K562 (cell line): ENCODE measurements around the gene EDDM3A. TPM values are rescaled to one million over a fixed set of nuclear protein-coding genes. Genes with fewer than 3 reads are reported as not detected.

Experiments
- ATAC-seq: fragments of 200-7000 bp; cut with Tn5 transposase; 3 replicates; pipeline ENCODE4 v1.9.1; 2020; ENCODE audit warnings: moderate library complexity
- BruUV-seq: library from RNA; stranded (reverse); fragments of 400-500 nt; replicated peaks from 2 replicates; lab custom pipeline; 2021; lab: Mats Ljungman, UMichigan
- CTCF ChIA-PET: fragments of 300-600 bp; formaldehyde crosslinking; extraction: SDS; loops from one replicate; lab custom pipeline; 2021; ENCODE audit warnings: low intra/inter-chr PET ratio; lab: Yijun Ruan, JAX
- POLR2A ChIA-PET: fragments of 300-600, 350-650 bp; sonication (Branson Sonifier 250); formaldehyde crosslinking; extraction: SDS; loops from one replicate; lab custom pipeline; 2021; ENCODE audit warnings: antibody characterized with exemption, inconsistent platforms; lab: Yijun Ruan, JAX
- DNase-seq, 4 experiments: peaks; one replicate each; pipeline versions ENCODE4 v3.0.0 to v3.0.0-alpha.2; 2011 to 2018; ENCODE audit warnings: low spot score in 3 of 4, mixed read lengths in 3 of 4; ENCODE audit errors: extremely low read depth in 1 of 4
- FAIRE-seq: peaks from 2 replicates; lab custom pipeline; 2011; peaks lifted over from hg19 to GRCh38; lab: Jason Lieb, UNC
- H2AFZ ChIP-seq: 2 replicates; pipeline ENCODE4 v1.6.0; 2011; ENCODE audit warnings: low read depth, low read length, control low read depth, inconsistent platforms
- H3K27ac ChIP-seq: fragments of 200-600 bp; 3 replicates; pipeline ENCODE4 v1.8.0; 2011; ENCODE audit warnings: low read depth, mild to moderate bottlenecking, control low read depth, inconsistent platforms, low read length, moderate library complexity, mixed read lengths; ENCODE audit errors: extremely low read depth
- H3K27me3 ChIP-seq, 2 experiments: fragments of 300-600 bp in 1 of 2; 2 replicates in 1 of 2; 3 replicates in 1 of 2; pipeline versions ENCODE4 v1.6.0 to v1.8.0; 2011; ENCODE audit warnings: inconsistent platforms in 2 of 2, low read length in 2 of 2, mild to moderate bottlenecking in 1 of 2, mixed read lengths in 1 of 2, moderate library complexity in 1 of 2; ENCODE audit not compliant: control insufficient read depth in 2 of 2, insufficient read depth in 2 of 2
- H3K36me3 ChIP-seq: fragments of 300-600 bp; 3 replicates; pipeline ENCODE4 v1.8.0; 2011; ENCODE audit warnings: mild to moderate bottlenecking, low read length, inconsistent platforms; ENCODE audit not compliant: control insufficient read depth, insufficient read depth
- H3K4me1 ChIP-seq, 2 experiments: fragments of 200-600 bp in 1 of 2; replicated peaks in 1 of 2; 2 replicates in 1 of 2; 3 replicates in 1 of 2; pipeline versions ENCODE4 v1.5.1 to v1.8.0; 2011; ENCODE audit warnings: inconsistent platforms in 2 of 2, low read length in 2 of 2, mild to moderate bottlenecking in 1 of 2, mixed read lengths in 1 of 2, moderate library complexity in 1 of 2; ENCODE audit not compliant: control insufficient read depth in 2 of 2, insufficient read depth in 2 of 2
- H3K4me2 ChIP-seq: 2 replicates; pipeline ENCODE4 v1.6.1; 2011; ENCODE audit warnings: low read length, control low read depth, inconsistent platforms, mixed read lengths; ENCODE audit not compliant: insufficient read depth
- H3K4me3 ChIP-seq: fragments of 200-600 bp; sonication (generic), shearing (Covaris generic); 2 replicates; pipeline ENCODE4 v1.5.1; 2016; ENCODE audit warnings: control low read depth, inconsistent platforms
- H3K79me2 ChIP-seq: fragments of 200-600 bp; 3 replicates; pipeline ENCODE4 v1.8.0; 2011; ENCODE audit warnings: low read length, inconsistent platforms; ENCODE audit not compliant: control insufficient read depth, insufficient read depth
- H3K9ac ChIP-seq, 2 experiments: 2 replicates each; pipeline versions ENCODE4 v1.6.0 to v1.6.1; 2011; ENCODE audit warnings: low read depth in 2 of 2, low read length in 2 of 2, control low read depth in 1 of 2, inconsistent platforms in 1 of 2, mild to moderate bottlenecking in 1 of 2, mixed read lengths in 1 of 2; ENCODE audit not compliant: insufficient read depth in 1 of 2
- H3K9me1 ChIP-seq: one replicate; pipeline ENCODE4 v1.6.0; 2011; ENCODE audit warnings: inconsistent platforms, mild to moderate bottlenecking, low read length, moderate library complexity; ENCODE audit not compliant: control insufficient read depth, insufficient read depth
- H3K9me3 ChIP-seq: replicated peaks from 2 replicates; pipeline ENCODE4 v1.5.1; 2011; ENCODE audit warnings: low read depth, low read length, inconsistent platforms; ENCODE audit not compliant: control insufficient read depth, insufficient read depth
- H4K20me1 ChIP-seq: replicated peaks from 2 replicates; pipeline ENCODE4 v1.6.1; 2011; ENCODE audit warnings: low read length, inconsistent platforms, mixed read lengths; ENCODE audit not compliant: control insufficient read depth, insufficient read depth
- HEY1 ChIP-seq: fragments of 250-450 bp; sonication (Bioruptor Pico); IDR thresholded peaks from 2 replicates; pipeline ENCODE4 v1.5.0; 2020; ENCODE audit warnings: mild to moderate bottlenecking, moderate library complexity, borderline replicate concordance
- PHF20 ChIP-seq: fragments of 450-650 bp; IDR thresholded peaks from 2 replicates; pipeline ENCODE4 v1.6.1; 2018; ENCODE audit not compliant: partially characterized antibody
- WGBS: fragments of 100-300 bp; shearing (Covaris generic); methylation state at CpG from one replicate; pipeline ENCODE4 v1.1.6; 2016; ENCODE audit warnings: low coverage, mixed read lengths; ENCODE audit not compliant: insufficient coverage; ENCODE audit errors: missing lambda C conversion rate; 5-methylcytosine and 5-hydroxymethylcytosine counted together
- in situ Hi-C: fragments of 300-500 bp; cut with MboI; formaldehyde crosslinking; loops from 4 replicates; pipeline ENCODE4 v1.15.0; 2018; ENCODE audit warnings: inconsistent platforms, mixed read lengths
- intact Hi-C: fragments of 100-400 bp; cut with micrococcal nuclease; formaldehyde crosslinking; loops from 2 replicates; pipeline ENCODE4 v1.14.2; 2022
- polyA plus RNA-seq, 8 experiments: library from polyadenylated mRNA; depleted of rRNA in 4 of 8; stranded (reverse) in 5 of 8; unstranded in 3 of 8; fragments of >200 nt; fragmentation: Nextera tagmentation in 2 of 8; fragmentation: Illumina TruSeq in 1 of 8; extraction: Ambion mirVana in 2 of 8; extraction: Trizol in 1 of 8; gene quantifications; 2 replicates each; pipeline versions ENCODE4 v1.2.1 to v1.2.3, GENCODE V29; 2011 to 2014; ENCODE audit warnings: inconsistent platforms in 1 of 8, missing spikeins in 1 of 8
- total RNA-seq, 7 experiments: library from RNA; depleted of rRNA in 6 of 7; stranded (reverse); fragments of >200 nt in 6 of 7; fragmentation: Illumina TruSeq in 2 of 7; extraction: Trizol in 2 of 7; gene quantifications; 2 replicates each; pipeline versions ENCODE4 v1.2.1 to v1.2.3, GENCODE V29; 2011 to 2021; ENCODE audit warnings: low replicate concordance in 1 of 7
- TF ChIP-seq, protein P1 (sequence below): fragments of 250-450 bp; sonication (Bioruptor Pico); IDR thresholded peaks from 2 replicates; pipeline ENCODE4 v1.4.0; 2020; ENCODE audit warnings: mild to moderate bottlenecking, moderate library complexity

Gene EDDM3A
- total and polyA plus RNA-seq, 9 of the 15 experiments (the other 6 are each of a cell fraction or from before 2014, with no cell fraction given): not detected

DNA sequence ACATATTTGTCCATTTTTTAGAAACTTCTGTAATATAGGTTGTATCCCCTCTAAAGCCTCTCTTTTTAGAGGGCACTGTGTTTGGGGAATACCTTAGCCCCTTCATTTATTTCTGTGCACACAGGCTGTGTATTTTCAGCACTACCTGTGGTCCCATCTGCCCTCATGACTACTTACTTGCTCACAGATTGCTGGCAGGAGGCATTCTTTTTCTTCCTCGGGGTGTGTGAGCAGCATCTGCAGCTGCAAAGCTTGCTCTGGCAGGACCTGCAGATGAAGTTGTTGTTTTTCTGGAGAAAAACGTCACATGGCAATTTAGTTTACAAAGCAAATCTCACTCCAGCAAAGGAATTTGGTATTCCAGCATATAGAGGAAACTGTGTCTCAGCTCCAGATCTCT is 32.8 kb upstream of the EDDM3A start (continued):
- no peak for TF ChIP-seq PHF20
- TF ChIP-seq, protein P1, sequence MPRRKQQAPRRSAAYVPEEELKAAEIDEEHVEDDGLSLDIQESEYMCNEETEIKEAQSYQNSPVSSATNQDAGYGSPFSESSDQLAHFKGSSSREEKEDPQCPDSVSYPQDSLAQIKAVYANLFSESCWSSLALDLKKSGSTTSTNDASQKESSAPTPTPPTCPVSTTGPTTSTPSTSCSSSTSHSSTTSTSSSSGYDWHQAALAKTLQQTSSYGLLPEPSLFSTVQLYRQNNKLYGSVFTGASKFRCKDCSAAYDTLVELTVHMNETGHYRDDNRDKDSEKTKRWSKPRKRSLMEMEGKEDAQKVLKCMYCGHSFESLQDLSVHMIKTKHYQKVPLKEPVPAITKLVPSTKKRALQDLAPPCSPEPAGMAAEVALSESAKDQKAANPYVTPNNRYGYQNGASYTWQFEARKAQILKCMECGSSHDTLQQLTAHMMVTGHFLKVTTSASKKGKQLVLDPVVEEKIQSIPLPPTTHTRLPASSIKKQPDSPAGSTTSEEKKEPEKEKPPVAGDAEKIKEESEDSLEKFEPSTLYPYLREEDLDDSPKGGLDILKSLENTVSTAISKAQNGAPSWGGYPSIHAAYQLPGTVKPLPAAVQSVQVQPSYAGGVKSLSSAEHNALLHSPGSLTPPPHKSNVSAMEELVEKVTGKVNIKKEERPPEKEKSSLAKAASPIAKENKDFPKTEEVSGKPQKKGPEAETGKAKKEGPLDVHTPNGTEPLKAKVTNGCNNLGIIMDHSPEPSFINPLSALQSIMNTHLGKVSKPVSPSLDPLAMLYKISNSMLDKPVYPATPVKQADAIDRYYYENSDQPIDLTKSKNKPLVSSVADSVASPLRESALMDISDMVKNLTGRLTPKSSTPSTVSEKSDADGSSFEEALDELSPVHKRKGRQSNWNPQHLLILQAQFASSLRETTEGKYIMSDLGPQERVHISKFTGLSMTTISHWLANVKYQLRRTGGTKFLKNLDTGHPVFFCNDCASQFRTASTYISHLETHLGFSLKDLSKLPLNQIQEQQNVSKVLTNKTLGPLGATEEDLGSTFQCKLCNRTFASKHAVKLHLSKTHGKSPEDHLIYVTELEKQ (CRISPR knock-in tag): no peak
- TF ChIP-seq, all 486 proteins: peak for 0

DNA sequence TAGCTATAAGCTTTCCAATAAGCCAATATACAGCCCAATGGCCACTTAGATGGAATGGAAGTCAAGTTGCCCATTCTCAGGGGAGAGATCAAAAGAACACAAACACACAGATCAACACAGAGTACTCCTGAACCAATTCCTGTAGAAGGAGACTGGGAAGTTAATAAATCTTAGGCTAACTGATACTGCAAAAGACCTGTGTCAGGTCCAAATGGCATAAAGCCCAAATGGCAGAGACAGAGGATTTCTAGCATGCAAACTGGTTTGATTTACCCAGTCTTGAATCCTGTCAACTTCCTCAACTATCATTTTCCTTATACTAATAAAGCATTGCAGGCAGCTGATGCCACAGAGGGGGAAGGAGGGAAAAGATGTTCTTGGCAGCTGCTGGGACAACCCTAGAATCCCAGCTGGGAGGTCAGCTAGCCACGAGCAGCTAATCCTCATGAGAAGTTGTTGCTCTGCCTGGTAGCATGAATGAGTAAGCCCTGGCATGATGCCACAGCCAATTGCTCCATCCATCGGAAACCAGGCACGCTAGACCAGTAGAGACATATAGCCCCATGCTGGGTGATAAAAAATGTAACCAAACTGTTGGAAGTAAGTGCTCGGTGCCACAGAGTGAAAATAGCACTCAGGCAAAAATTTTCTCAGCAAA is 31.0 kb upstream of the EDDM3A start:
- no TSS peak for BruUV-seq
- intact Hi-C loops: no loop called here
- Histone ChIP-seq H3K79me2 (no peaks in the 10 kb centered on the region), H3K9ac (no peak overlapping the region), H3K27me3 (no peaks in the 10 kb centered on the region), H3K9me3 (no peaks in the 10 kb centered on the region), H2AFZ (no peak overlapping the region), H3K4me3 (no peak overlapping the region), H3K4me1 (peaks cover 0 to 2% of the 10 kb centered on the region in 2 experiments; a peak in 3 of 5 replicates), H4K20me1 (no peaks in the 10 kb centered on the region), H3K27ac (no peak overlapping the region), H3K36me3 (no peaks in the 10 kb centered on the region), H3K9me1 (no peaks in the 10 kb centered on the region), H3K4me2 (no peak overlapping the region)
- ATAC-seq (no peak), FAIRE-seq (no peak), DNase-seq (no peak)
- WGBS: 15% methylated on average over 3 of the region's 4 CpGs
- TF ChIP-seq HEY1 (CRISPR knock-in tag): no peak
- ChIA-PET CTCF (no interaction called here), POLR2A (interaction anchor here (0.7 kb wide), 1 partner anchor 12 kb away, joined by 4 read pairs; no protein-coding TSS in a partner anchor)
- in situ Hi-C loops: loop anchor here (25.0 kb wide), 1 partner anchor 248 kb away; the partner anchor contains the start of gene RNASE2
